ENCODE measurements around the gene UFD1. TPM values are rescaled to one million over a fixed set of nuclear protein-coding genes. Genes with fewer than 3 reads are reported as not detected.

UFD1 gene
- total RNA-seq, 1 experiment from 2014 or later, result 98.1 TPM

GRCh38 chr22:19406281-19406811 lies 72.6 kb downstream of the UFD1 start:
- Histone ChIP-seq H3K27ac (no peak overlapping the region), H3K4me1 (no peaks in the 10 kb centered on the region), H3K4me3 (no peak overlapping the region), H3K27me3 (no peaks in the 10 kb centered on the region), H3K36me3 (peaks cover 34% of the 10 kb centered on the region), H3K9me3 (replicated peaks) (no peaks in the 10 kb centered on the region)
- no peak for DNase-seq

- no peaks in the 10 kb centered on the region for H3K27me3 ChIP-seq
- no peak for DNase-seq
- H3K4me3 ChIP-seq, result no peak overlapping the region
- peaks cover 34% of the 10 kb centered on the region for H3K36me3 ChIP-seq
- H3K27ac ChIP-seq, result no peak overlapping the region
- H3K4me1 ChIP-seq, result no peaks in the 10 kb centered on the region
- no peaks in the 10 kb centered on the region for H3K9me3 ChIP-seq (replicated peaks)
Measured at GRCh38 chr22:19405652-19406051, 73.3 kb downstream of the UFD1 start.

GRCh38 chr22:19405133-19405532 lies 73.9 kb downstream of the UFD1 start:
- Histone ChIP-seq H3K27me3 (no peaks in the 10 kb centered on the region), H3K9me3 (replicated peaks) (no peaks in the 10 kb centered on the region), H3K36me3 (peaks cover 34% of the 10 kb centered on the region), H3K4me1 (no peaks in the 10 kb centered on the region), H3K4me3 (no peak overlapping the region), H3K27ac (no peak overlapping the region)
- no peak for DNase-seq

DNA sequence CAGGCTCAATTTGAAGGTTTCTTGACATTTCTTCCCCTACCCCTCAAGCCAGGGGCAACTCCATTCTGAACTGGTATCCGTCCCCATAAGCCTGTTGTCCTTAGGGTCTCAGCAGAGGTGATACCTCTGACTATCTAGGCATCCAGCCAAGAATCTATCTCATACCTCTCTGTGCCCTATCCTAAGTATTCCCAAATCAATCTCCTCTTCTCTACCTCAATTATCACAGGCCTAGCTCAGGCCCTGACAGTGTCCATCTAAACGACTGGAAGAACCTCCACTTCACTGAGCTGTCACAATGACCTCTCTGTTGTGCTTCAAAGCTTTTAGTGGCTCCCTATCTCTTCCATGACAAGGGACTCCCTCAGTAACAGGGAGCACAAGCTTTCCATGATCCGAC lies 74.3 kb downstream of the UFD1 start:
- no peaks in the 10 kb centered on the region for H3K4me1 ChIP-seq
- H3K27ac ChIP-seq, result no peak overlapping the region
- H3K9me3 ChIP-seq (replicated peaks), result no peaks in the 10 kb centered on the region
- H3K36me3 ChIP-seq, result peaks cover 32% of the 10 kb centered on the region
- no peaks in the 10 kb centered on the region for H3K27me3 ChIP-seq
- DNase-seq, result no peak
- H3K4me3 ChIP-seq, result no peak overlapping the region

DNA sequence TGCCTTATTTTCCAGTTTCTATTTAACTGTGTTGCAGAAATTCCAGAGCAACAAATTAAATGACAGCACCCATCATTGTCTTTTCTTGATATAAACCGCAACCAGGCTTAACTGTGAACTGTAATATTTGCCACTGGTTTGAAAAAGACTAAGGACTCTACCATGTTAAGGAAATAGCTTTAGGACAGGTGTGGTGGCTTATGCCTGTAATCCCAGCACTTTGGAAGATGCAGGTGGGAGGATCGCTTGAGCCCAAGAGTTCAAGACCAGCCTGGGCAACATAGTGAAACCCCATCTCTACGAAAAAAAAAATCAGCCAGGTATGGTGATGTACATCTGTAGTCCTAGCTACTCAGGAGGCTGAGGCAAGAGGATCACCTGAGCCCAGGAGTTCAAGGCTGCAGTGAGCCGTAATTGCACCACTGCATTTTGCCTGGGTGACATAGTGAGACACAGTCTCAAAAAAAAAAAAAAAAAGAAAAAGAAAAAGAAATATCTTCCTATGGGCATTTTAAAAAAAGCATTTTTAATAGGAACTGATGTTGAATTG lies 76.3 kb downstream of the UFD1 start:
- no peak overlapping the region for H3K4me3 ChIP-seq
- H3K4me1 ChIP-seq, result no peaks in the 10 kb centered on the region
- peaks cover 20% of the 10 kb centered on the region; the same call in 1 of the 2 replicates for H3K36me3 ChIP-seq
- no peak overlapping the region for H3K27ac ChIP-seq
- no peaks in the 10 kb centered on the region for H3K9me3 ChIP-seq (replicated peaks)
- no peak for DNase-seq
- no peaks in the 10 kb centered on the region for H3K27me3 ChIP-seq

- Histone ChIP-seq H3K27ac (no peak overlapping the region), H3K27me3 (no peaks in the 10 kb centered on the region), H3K4me1 (no peaks in the 10 kb centered on the region), H3K36me3 (peaks cover 25% of the 10 kb centered on the region), H3K4me3 (no peak overlapping the region), H3K9me3 (replicated peaks) (no peaks in the 10 kb centered on the region)
- no peak for DNase-seq
Measured at GRCh38 chr22:19401483-19401882, 77.5 kb downstream of the UFD1 start.

DNA sequence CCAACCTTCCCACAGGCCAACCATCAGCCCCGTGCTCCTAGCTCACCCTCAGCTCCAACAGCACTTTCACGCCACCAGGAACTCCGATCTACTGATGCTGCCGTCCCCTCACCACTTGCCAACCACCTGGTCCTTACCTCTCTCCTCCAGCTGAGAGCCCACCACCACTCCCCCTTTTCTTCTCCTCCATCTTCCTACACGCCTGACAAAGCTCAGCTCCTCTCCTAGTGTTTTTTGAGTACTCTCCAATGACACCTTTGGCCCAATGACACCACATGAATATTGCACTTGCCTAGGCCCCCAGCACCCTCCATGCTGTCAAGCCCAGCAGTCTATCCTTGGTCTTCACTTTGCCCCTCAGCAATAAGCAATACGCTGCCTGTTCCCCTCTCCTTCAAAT lies 78.1 kb downstream of the UFD1 start:
- Histone ChIP-seq H3K36me3 (peaks cover 22% of the 10 kb centered on the region), H3K27me3 (no peaks in the 10 kb centered on the region), H3K4me3 (no peak overlapping the region), H3K4me1 (no peaks in the 10 kb centered on the region), H3K9me3 (replicated peaks) (no peaks in the 10 kb centered on the region), H3K27ac (no peak overlapping the region)
- DNase-seq, result no peak

Other genes starting within 250 kb of the UFD1 start
- 7.1 and 7.5 TPM in 2 replicates for gene CLTCL1, start 187.5 kb downstream of the UFD1 start, total RNA-seq (2014; rRNA removed; shearing (Covaris generic))
- gene HIRA, start 47.5 kb downstream of the UFD1 start, total RNA-seq (2014; rRNA removed; shearing (Covaris generic)), result 25.2 and 25.3 TPM in 2 replicates
- gene MRPL40, start 46.6 kb downstream of the UFD1 start, total RNA-seq (2014; rRNA removed; shearing (Covaris generic)), result 51.5 and 55.7 TPM in 2 replicates
- gene C22orf39, start 31.5 kb downstream of the UFD1 start, total RNA-seq (2014; rRNA removed; shearing (Covaris generic)), result 37.4 and 40.9 TPM in 2 replicates
- gene CDC45, start 727 bp upstream of the UFD1 start, total RNA-seq (2014; rRNA removed; shearing (Covaris generic)), result 48.4 and 56.0 TPM in 2 replicates
- 0.04 and 0.20 TPM in 2 replicates for gene CLDN5, start 45.2 kb upstream of the UFD1 start, total RNA-seq (2014; rRNA removed; shearing (Covaris generic))
- gene SEPTIN5, start 235.3 kb upstream of the UFD1 start, total RNA-seq (2014; rRNA removed; shearing (Covaris generic)), result 11.2 and 11.9 TPM in 2 replicates
- 2.5 and 4.4 TPM in 2 replicates for gene GP1BB, start 244.3 kb upstream of the UFD1 start, total RNA-seq (2014; rRNA removed; shearing (Covaris generic))

Data from SJCRH30 (cell line).